Subcutaneous adipose tissue (tissue), 4 donors: ENCODE results near the gene MAGI3. TPM values are rescaled to one million over a fixed set of nuclear protein-coding genes. Genes with fewer than 3 reads are reported as not detected.

ENCODE experiments used
- total RNA-seq, 4 donors: library from RNA; depleted of rRNA; stranded (reverse); fragments of >200 nt; gene quantifications; one replicate each; pipeline ENCODE4 v1.1.0, GENCODE V29; 2016
- TF ChIP-seq, protein P1 (sequence below): fragments of 450-650 bp; IDR thresholded peaks from one replicate; pipeline ENCODE4 v1.5.1; 2016; ENCODE audit warnings: low read depth, mild to moderate bottlenecking, control low read depth, antibody characterized with exemption, moderate library complexity

Gene MAGI3
- total RNA-seq, 4 donors from 2014 or later: 11.6 to 19.4 (median 15.7) TPM

GRCh38 chr1:113422315-113423068, 32.2 kb downstream of the MAGI3 start:
- TF ChIP-seq, protein P1, sequence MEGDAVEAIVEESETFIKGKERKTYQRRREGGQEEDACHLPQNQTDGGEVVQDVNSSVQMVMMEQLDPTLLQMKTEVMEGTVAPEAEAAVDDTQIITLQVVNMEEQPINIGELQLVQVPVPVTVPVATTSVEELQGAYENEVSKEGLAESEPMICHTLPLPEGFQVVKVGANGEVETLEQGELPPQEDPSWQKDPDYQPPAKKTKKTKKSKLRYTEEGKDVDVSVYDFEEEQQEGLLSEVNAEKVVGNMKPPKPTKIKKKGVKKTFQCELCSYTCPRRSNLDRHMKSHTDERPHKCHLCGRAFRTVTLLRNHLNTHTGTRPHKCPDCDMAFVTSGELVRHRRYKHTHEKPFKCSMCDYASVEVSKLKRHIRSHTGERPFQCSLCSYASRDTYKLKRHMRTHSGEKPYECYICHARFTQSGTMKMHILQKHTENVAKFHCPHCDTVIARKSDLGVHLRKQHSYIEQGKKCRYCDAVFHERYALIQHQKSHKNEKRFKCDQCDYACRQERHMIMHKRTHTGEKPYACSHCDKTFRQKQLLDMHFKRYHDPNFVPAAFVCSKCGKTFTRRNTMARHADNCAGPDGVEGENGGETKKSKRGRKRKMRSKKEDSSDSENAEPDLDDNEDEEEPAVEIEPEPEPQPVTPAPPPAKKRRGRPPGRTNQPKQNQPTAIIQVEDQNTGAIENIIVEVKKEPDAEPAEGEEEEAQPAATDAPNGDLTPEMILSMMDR: no peak

- TF ChIP-seq, protein P1: no peak
These were observed 33.5 kb downstream of the MAGI3 start for GRCh38 chr1:113423826-113424225.

- TF ChIP-seq, protein P1: no peak
These were observed 39.3 kb downstream of the MAGI3 start for GRCh38 chr1:113429461-113430153.

GRCh38 chr1:113433184-113433583, 42.9 kb downstream of the MAGI3 start:
- TF ChIP-seq, protein P1: no peak

DNA sequence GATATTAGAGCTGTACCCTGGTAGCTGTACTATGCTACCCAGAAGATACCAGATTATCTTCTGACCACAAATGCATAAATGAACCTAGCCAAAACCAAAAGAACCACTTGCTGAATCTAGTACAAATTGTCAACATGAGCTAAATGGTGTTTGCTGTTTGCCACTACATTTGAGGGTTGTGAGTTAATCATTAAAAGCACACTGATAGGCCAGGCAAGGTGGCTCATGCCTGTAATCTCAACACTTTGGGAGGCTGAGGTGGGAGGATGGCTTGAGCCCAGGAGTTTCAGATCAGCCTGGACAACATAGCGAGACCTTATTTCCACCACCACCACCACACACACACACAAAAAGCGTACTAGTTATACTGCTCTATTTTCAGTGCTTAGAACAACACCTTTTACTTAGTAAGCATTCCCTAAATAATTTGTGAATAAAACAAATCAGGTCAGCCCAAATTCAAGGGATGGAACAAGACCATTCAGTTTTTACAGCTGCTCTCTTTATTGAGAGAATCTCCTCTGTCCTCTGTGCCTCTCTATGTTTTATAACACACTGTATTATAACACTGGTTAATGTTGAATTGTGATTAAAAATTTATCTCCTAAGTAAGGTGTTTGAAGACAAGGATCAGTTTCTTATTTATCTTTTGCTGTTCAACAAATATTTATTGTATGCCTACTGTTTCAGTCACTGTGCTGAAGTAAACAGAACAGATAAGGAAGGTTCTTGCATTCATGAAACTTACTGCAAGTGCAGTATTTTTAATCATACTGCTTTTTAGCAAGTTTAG, 44.0 kb downstream of the MAGI3 start:
- TF ChIP-seq, protein P1: no peak

- TF ChIP-seq, protein P1: no peak
These were observed 44.5 kb downstream of the MAGI3 start for GRCh38 chr1:113434874-113435175.
